H1 (cell line): ENCODE measurements around the gene RNU6-1. TPM values are rescaled to one million over a fixed set of nuclear protein-coding genes. Genes with fewer than 3 reads are reported as not detected.

Experiments
- CTCF ChIA-PET: fragments of 300-600 bp; sonication (Branson Sonifier 250); formaldehyde crosslinking; loops from one replicate; lab custom pipeline; 2021; ENCODE audit not compliant: partially characterized antibody; lab: Charles Lee
- POLR2A ChIA-PET: fragments of 300-600 bp; sonication (Branson Sonifier 250); formaldehyde crosslinking; loops from one replicate; lab custom pipeline; 2021; ENCODE audit warnings: inconsistent platforms; ENCODE audit not compliant: partially characterized antibody; lab: Charles Lee
- DNase-seq, 2 experiments: peaks; one replicate each; pipeline versions ENCODE4 v3.0.0 to v3.0.0-alpha.2; 2010 to 2022; ENCODE audit warnings: low spot score in 2 of 2, low read depth in 1 of 2, mixed read lengths in 1 of 2
- FAIRE-seq: peaks from 2 replicates; lab custom pipeline; 2011; peaks lifted over from hg19 to GRCh38; lab: Jason Lieb, UNC
- H2AFZ ChIP-seq: 2 replicates; pipeline ENCODE4 v1.8.1; 2012; ENCODE audit warnings: low read length, inconsistent platforms
- H2AK5ac ChIP-seq: 2 replicates; pipeline ENCODE4 v1.6.1; 2013; ENCODE audit warnings: low read depth, low read length
- H2BK120ac ChIP-seq: replicated peaks from 2 replicates; pipeline ENCODE3; 2013; ENCODE audit warnings: low read depth, low read length, inconsistent platforms
- H2BK12ac ChIP-seq: 2 replicates; pipeline ENCODE4 v1.6.1; 2013; ENCODE audit warnings: low read depth, low read length
- H2BK15ac ChIP-seq: 2 replicates; pipeline ENCODE4 v1.6.1; 2013; ENCODE audit warnings: low read length
- H2BK20ac ChIP-seq: 2 replicates; pipeline ENCODE4 v1.6.1; 2013; ENCODE audit warnings: low read length
- H2BK5ac ChIP-seq: 2 replicates; pipeline ENCODE4 v1.6.1; 2013; ENCODE audit warnings: low read depth, low read length
- H3K14ac ChIP-seq: 2 replicates; pipeline ENCODE4 v1.6.1; 2013; ENCODE audit warnings: inconsistent platforms; ENCODE audit not compliant: insufficient read length
- H3K18ac ChIP-seq: 2 replicates; pipeline ENCODE4 v1.6.1; 2013; ENCODE audit warnings: low read length; ENCODE audit errors: extremely low read depth
- H3K23ac ChIP-seq: 2 replicates; pipeline ENCODE4 v1.6.1; 2013; ENCODE audit warnings: inconsistent platforms; ENCODE audit not compliant: insufficient read length
- H3K23me2 ChIP-seq: 2 replicates; pipeline ENCODE4 v1.6.1; 2013; ENCODE audit warnings: low read depth, low read length
- H3K27ac ChIP-seq: 2 replicates; pipeline ENCODE4 v1.6.1; 2011; ENCODE audit warnings: low read depth, low read length, inconsistent platforms
- H3K27me3 ChIP-seq, 4 experiments: replicated peaks in 1 of 4; 1 replicate in 1 of 4; 2 replicates in 3 of 4; pipeline versions ENCODE4 v1.6.1 to v1.8.1; 2011 to 2013; ENCODE audit warnings: low read length in 3 of 4, mild to moderate bottlenecking in 3 of 4, inconsistent platforms in 2 of 4, mixed read lengths in 2 of 4, moderate library complexity in 1 of 4; ENCODE audit not compliant: control insufficient read depth in 3 of 4, insufficient read depth in 3 of 4; ENCODE audit errors: extremely low read depth in 1 of 4
- H3K36me3 ChIP-seq, 4 experiments: 2 replicates each; pipeline versions ENCODE4 v1.6.1 to v1.8.1; 2011 to 2013; ENCODE audit warnings: mild to moderate bottlenecking in 4 of 4, low read length in 3 of 4, moderate library complexity in 2 of 4, control low read depth in 1 of 4, inconsistent platforms in 1 of 4; ENCODE audit not compliant: insufficient read depth in 4 of 4, control insufficient read depth in 2 of 4
- H3K4ac ChIP-seq: replicated peaks from 2 replicates; pipeline ENCODE3; 2013; ENCODE audit warnings: low read length, low read depth, mixed read lengths, inconsistent platforms; ENCODE audit not compliant: insufficient read length
- H3K4me1 ChIP-seq, 4 experiments: replicated peaks in 1 of 4; 1 replicate in 1 of 4; 2 replicates in 3 of 4; pipeline versions ENCODE4 v1.6.1 to v1.8.1; 2011 to 2013; ENCODE audit warnings: low read length in 3 of 4, inconsistent platforms in 2 of 4, mixed read lengths in 1 of 4; ENCODE audit not compliant: insufficient read depth in 4 of 4, control insufficient read depth in 3 of 4
- H3K4me2 ChIP-seq, 2 experiments: 2 replicates each; pipeline versions ENCODE4 v1.6.1 to v1.8.1; 2011 to 2013; ENCODE audit warnings: low read depth in 2 of 2, low read length in 2 of 2, control low read depth in 1 of 2, inconsistent platforms in 1 of 2, mild to moderate bottlenecking in 1 of 2; ENCODE audit not compliant: insufficient read depth in 1 of 2
- H3K4me3 ChIP-seq, 4 experiments: fragments of 200-600, 300-600 bp in 1 of 4; sonication (generic), shearing (Covaris generic), sonication (Bioruptor Twin) in 1 of 4; 2 replicates each; pipeline versions ENCODE4 v1.5.1 to v1.8.1; 2011 to 2016; ENCODE audit warnings: low read length in 4 of 4, low read depth in 3 of 4, control low read depth in 2 of 4, inconsistent platforms in 2 of 4, mild to moderate bottlenecking in 2 of 4, mixed read lengths in 1 of 4, moderate library complexity in 1 of 4; ENCODE audit not compliant: insufficient read depth in 2 of 4; ENCODE audit errors: extremely low read depth in 1 of 4
- H3K56ac ChIP-seq: replicated peaks from 2 replicates; pipeline ENCODE3; 2013; ENCODE audit warnings: low read depth, mild to moderate bottlenecking, mixed read lengths, low read length, inconsistent platforms; ENCODE audit not compliant: insufficient read length
- H3K79me1 ChIP-seq: 2 replicates; pipeline ENCODE4 v1.6.1; 2013; ENCODE audit warnings: low read depth, low read length, control low read depth
- H3K79me2 ChIP-seq, 2 experiments: 2 replicates each; pipeline versions ENCODE4 v1.6.1 to v1.8.1; 2012 to 2013; ENCODE audit warnings: low read length in 2 of 2, mild to moderate bottlenecking in 2 of 2, inconsistent platforms in 1 of 2; ENCODE audit not compliant: insufficient read depth in 2 of 2, control insufficient read depth in 1 of 2
- H3K9ac ChIP-seq, 4 experiments: replicated peaks in 1 of 4; 1 replicate in 1 of 4; 2 replicates in 3 of 4; pipeline versions ENCODE4 v1.6.1 to v1.8.1; 2011 to 2013; ENCODE audit warnings: low read depth in 3 of 4, low read length in 3 of 4, control low read depth in 2 of 4, mild to moderate bottlenecking in 2 of 4, moderate library complexity in 2 of 4, inconsistent platforms in 1 of 4; ENCODE audit errors: extremely low read depth in 1 of 4
- H3K9me3 ChIP-seq, 2 experiments: 2 replicates each; pipeline versions ENCODE4 v1.6.1 to v1.8.1; 2012 to 2013; ENCODE audit warnings: mild to moderate bottlenecking in 2 of 2, moderate library complexity in 2 of 2, control low read depth in 1 of 2, inconsistent platforms in 1 of 2, low read depth in 1 of 2, low read length in 1 of 2, mixed read lengths in 1 of 2; ENCODE audit not compliant: insufficient read depth in 2 of 2
- H4K20me1 ChIP-seq, 2 experiments: replicated peaks in 1 of 2; 2 replicates each; pipeline versions ENCODE3 to v1.8.1; 2011 to 2013; ENCODE audit warnings: inconsistent platforms in 2 of 2, low read length in 2 of 2, mild to moderate bottlenecking in 1 of 2; ENCODE audit not compliant: insufficient read depth in 2 of 2, control insufficient read depth in 1 of 2
- H4K5ac ChIP-seq: 2 replicates; pipeline ENCODE4 v1.6.1; 2013; ENCODE audit warnings: low read length, low read depth, mixed read lengths, inconsistent platforms; ENCODE audit not compliant: insufficient read length
- H4K8ac ChIP-seq: 2 replicates; pipeline ENCODE4 v1.8.0; 2013; ENCODE audit warnings: mild to moderate bottlenecking, moderate library complexity, low read length, inconsistent platforms; ENCODE audit not compliant: insufficient read depth; ENCODE audit errors: extremely low read depth
- H4K91ac ChIP-seq: replicated peaks from 2 replicates; pipeline ENCODE3; 2013; ENCODE audit warnings: low read length, mixed read lengths, inconsistent platforms; ENCODE audit not compliant: insufficient read length
- SIX5 ChIP-seq: IDR thresholded peaks from 2 replicates; pipeline ENCODE4 v1.6.1; 2011; ENCODE audit warnings: mild to moderate bottlenecking, low read depth, low read length
- SP1 ChIP-seq: IDR thresholded peaks from 2 replicates; pipeline ENCODE4 v1.6.1; 2011; ENCODE audit warnings: low read depth, low read length
- WGBS, 2 experiments: shearing (Covaris generic) in 1 of 2; methylation state at CpG; one replicate each; pipeline versions ENCODE4 v1.1.6 to v1.1.7; 2013 to 2015; ENCODE audit warnings: low lambda C conversion rate in 2 of 2, mixed read lengths in 2 of 2, inconsistent platforms in 1 of 2, low coverage in 1 of 2, missing lambda C conversion rate in 1 of 2; ENCODE audit not compliant: insufficient replicate concordance in 2 of 2, insufficient coverage in 1 of 2, insufficient read length in 1 of 2; ENCODE audit errors: extremely low coverage in 1 of 2, missing lambda C conversion rate in 1 of 2; 5-methylcytosine and 5-hydroxymethylcytosine counted together
- polyA plus RNA-seq, 7 experiments: library from polyadenylated mRNA; depleted of rRNA in 3 of 7; stranded (reverse) in 5 of 7; unstranded in 2 of 7; fragments of >200 nt in 5 of 7; fragments of 200-250 nt in 2 of 7; gene quantifications; 1 replicate in 5 of 7; 2 replicates in 1 of 7; 4 replicates in 1 of 7; pipeline versions ENCODE4 v1.2.1 to v1.2.3, GENCODE V29; 2011 to 2013; ENCODE audit warnings: missing spikeins in 2 of 7, mixed read lengths in 2 of 7
- total RNA-seq: library from RNA; stranded (reverse); fragmentation: NEBNext Ultra II Directional; extraction: Animal tissue kit (Norgen Biotek cat#: 25700); gene quantifications from 2 replicates; pipeline ENCODE4 v1.2.1, GENCODE V29; 2021
- TF ChIP-seq, protein P1 (sequence below): IDR thresholded peaks from 2 replicates; pipeline ENCODE4 v1.6.1; 2012; ENCODE audit warnings: low read length, inconsistent platforms

The RNU6-1 gene
- total and polyA plus RNA-seq, 2 of the 8 experiments (the other 6 are each of a cell fraction or from before 2014, with no cell fraction given) = not detected

- H3K56ac ChIP-seq = no peak overlapping the region
- H3K23me2 ChIP-seq = no peaks in the 10 kb centered on the region
- no peaks in the 10 kb centered on the region for H3K79me1 ChIP-seq
- no peak overlapping the region for H2BK15ac ChIP-seq
- ChIA-PET CTCF (no interaction called here), POLR2A (no interaction called here)
- no peak overlapping the region for H3K4me3 ChIP-seq
- no peak overlapping the region for H2AK5ac ChIP-seq
- no peak overlapping the region for H3K23ac ChIP-seq
- no peak overlapping the region for H2AFZ ChIP-seq
- no peak overlapping the region for H3K9ac ChIP-seq
- H3K36me3 ChIP-seq = no peaks in the 10 kb centered on the region
- H3K4ac ChIP-seq = no peak overlapping the region
- no peaks in the 10 kb centered on the region; a peak in 1 of 7 replicates for H3K27me3 ChIP-seq
- no peak overlapping the region for H3K14ac ChIP-seq
- FAIRE-seq (no peak), DNase-seq (no peak)
- WGBS, 2 experiments = 95% methylated on average over 2 of the region's 2 CpGs; no CpG with 5 or more reads in 1 of the 2 experiments
- H3K79me2 ChIP-seq = no peaks in the 10 kb centered on the region
- no peak overlapping the region for H2BK12ac ChIP-seq
- H3K18ac ChIP-seq = no peak overlapping the region
- H3K4me1 ChIP-seq = peaks cover under 1 to 5% (median 4%) of the 10 kb centered on the region in 4 experiments; a peak in 6 of 7 replicates
- 0 out of 2 replicates have a peak, but pooled peaks have one; percentile 16 for TF ChIP-seq SP1
- TF ChIP-seq, protein P1, sequence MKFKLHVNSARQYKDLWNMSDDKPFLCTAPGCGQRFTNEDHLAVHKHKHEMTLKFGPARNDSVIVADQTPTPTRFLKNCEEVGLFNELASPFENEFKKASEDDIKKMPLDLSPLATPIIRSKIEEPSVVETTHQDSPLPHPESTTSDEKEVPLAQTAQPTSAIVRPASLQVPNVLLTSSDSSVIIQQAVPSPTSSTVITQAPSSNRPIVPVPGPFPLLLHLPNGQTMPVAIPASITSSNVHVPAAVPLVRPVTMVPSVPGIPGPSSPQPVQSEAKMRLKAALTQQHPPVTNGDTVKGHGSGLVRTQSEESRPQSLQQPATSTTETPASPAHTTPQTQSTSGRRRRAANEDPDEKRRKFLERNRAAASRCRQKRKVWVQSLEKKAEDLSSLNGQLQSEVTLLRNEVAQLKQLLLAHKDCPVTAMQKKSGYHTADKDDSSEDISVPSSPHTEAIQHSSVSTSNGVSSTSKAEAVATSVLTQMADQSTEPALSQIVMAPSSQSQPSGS = no peak
- TF ChIP-seq SIX5 = no peak
- no peak overlapping the region for H4K8ac ChIP-seq
- no peak overlapping the region for H4K5ac ChIP-seq
- no peak overlapping the region for H2BK120ac ChIP-seq
- H3K4me2 ChIP-seq = no peak overlapping the region
- H3K27ac ChIP-seq = no peak overlapping the region
- H3K9me3 ChIP-seq = no peaks in the 10 kb centered on the region
- no peak overlapping the region for H2BK5ac ChIP-seq
- H4K91ac ChIP-seq = no peak overlapping the region
- no peaks in the 10 kb centered on the region for H4K20me1 ChIP-seq
- H2BK20ac ChIP-seq = no peak overlapping the region
Observed at GRCh38 chr15:67878712-67879206, 38.9 kb upstream of the RNU6-1 start.
